IPS-15b (cell line): ENCODE measurements around the gene TRIM66.

Source experiments
- H3K27me3 ChIP-seq: one replicate; pipeline ENCODE4 v1.6.1; 2013; ENCODE audit warnings: low read length; ENCODE audit not compliant: control insufficient read depth, insufficient read depth
- H3K36me3 ChIP-seq: one replicate; pipeline ENCODE4 v1.6.1; 2013; ENCODE audit warnings: low read length; ENCODE audit not compliant: control insufficient read depth, insufficient read depth
- H3K4me1 ChIP-seq: one replicate; pipeline ENCODE4 v1.6.1; 2013; ENCODE audit warnings: mild to moderate bottlenecking, low read length; ENCODE audit not compliant: control insufficient read depth, insufficient read depth
- H3K4me3 ChIP-seq: one replicate; pipeline ENCODE4 v1.5.1; 2013; ENCODE audit warnings: low read depth, low read length
- H3K9ac ChIP-seq: one replicate; pipeline ENCODE4 v1.6.1; 2013; ENCODE audit warnings: low read depth, mild to moderate bottlenecking, low read length
- H3K9me3 ChIP-seq: one replicate; pipeline ENCODE4 v1.6.1; 2013; ENCODE audit warnings: mild to moderate bottlenecking, low read length; ENCODE audit not compliant: control insufficient read depth, insufficient read depth

The TRIM66 gene

GRCh38 chr11:8709777-8710176 is 27.3 kb upstream of the TRIM66 start:
- Histone ChIP-seq H3K36me3 (peaks cover 14% of the 10 kb centered on the region), H3K27me3 (no peaks in the 10 kb centered on the region), H3K9ac (no peak overlapping the region), H3K4me1 (peaks cover 2% of the 10 kb centered on the region), H3K9me3 (no peaks in the 10 kb centered on the region), H3K4me3 (no peak overlapping the region)

GRCh38 chr11:8709002-8709672 is 26.7 kb upstream of the TRIM66 start:
- Histone ChIP-seq H3K9ac (no peak overlapping the region), H3K27me3 (no peaks in the 10 kb centered on the region), H3K36me3 (peaks cover 14% of the 10 kb centered on the region), H3K9me3 (no peaks in the 10 kb centered on the region), H3K4me3 (no peak overlapping the region), H3K4me1 (peaks cover 2% of the 10 kb centered on the region)

GRCh38 chr11:8707541-8708191 is 25.2 kb upstream of the TRIM66 start:
- H3K9ac ChIP-seq: no peak overlapping the region
- H3K4me1 ChIP-seq: peaks cover 2% of the 10 kb centered on the region
- no peaks in the 10 kb centered on the region for H3K27me3 ChIP-seq
- H3K36me3 ChIP-seq: peaks cover 17% of the 10 kb centered on the region
- no peak overlapping the region for H3K4me3 ChIP-seq
- no peaks in the 10 kb centered on the region for H3K9me3 ChIP-seq

GRCh38 chr11:8706673-8707432 is 24.4 kb upstream of the TRIM66 start:
- Histone ChIP-seq H3K9me3 (no peaks in the 10 kb centered on the region), H3K36me3 (peaks cover 17% of the 10 kb centered on the region), H3K4me1 (peaks cover 4% of the 10 kb centered on the region), H3K4me3 (no peak overlapping the region), H3K27me3 (no peaks in the 10 kb centered on the region), H3K9ac (no peak overlapping the region)

- Histone ChIP-seq H3K27me3 (no peaks in the 10 kb centered on the region), H3K4me1 (peaks cover 13% of the 10 kb centered on the region), H3K9ac (no peak overlapping the region), H3K9me3 (no peaks in the 10 kb centered on the region), H3K36me3 (peaks cover 11% of the 10 kb centered on the region), H3K4me3 (no peak overlapping the region)
Measured at GRCh38 chr11:8705146-8705545, 22.7 kb upstream of the TRIM66 start.

GRCh38 chr11:8704136-8704535 is 21.7 kb upstream of the TRIM66 start:
- Histone ChIP-seq H3K9me3 (no peaks in the 10 kb centered on the region), H3K4me3 (no peak overlapping the region), H3K36me3 (peaks cover 11% of the 10 kb centered on the region), H3K9ac (no peak overlapping the region), H3K27me3 (no peaks in the 10 kb centered on the region), H3K4me1 (peaks cover 21% of the 10 kb centered on the region)

GRCh38 chr11:8702598-8702915 is 20.1 kb upstream of the TRIM66 start:
- H3K4me1 ChIP-seq: peaks cover 27% of the 10 kb centered on the region
- no peak overlapping the region for H3K4me3 ChIP-seq

GRCh38 chr11:8701891-8702597 is 19.6 kb upstream of the TRIM66 start:
- Histone ChIP-seq H3K9ac (no peak overlapping the region), H3K4me1 (peaks cover 27% of the 10 kb centered on the region), H3K9me3 (no peaks in the 10 kb centered on the region), H3K27me3 (no peaks in the 10 kb centered on the region), H3K36me3 (peaks cover 10% of the 10 kb centered on the region), H3K4me3 (no peak overlapping the region)

More at GRCh38 chr11:8702598-8702915, 20.1 kb upstream of the TRIM66 start:
- Histone ChIP-seq H3K9me3 (no peaks in the 10 kb centered on the region), H3K27me3 (no peaks in the 10 kb centered on the region), H3K36me3 (peaks cover 8% of the 10 kb centered on the region), H3K9ac (no peak overlapping the region)

- no peak overlapping the region for H3K4me3 ChIP-seq
Measured at GRCh38 chr11:8699903-8700302, 17.4 kb upstream of the TRIM66 start.

GRCh38 chr11:8698917-8699441 is 16.5 kb upstream of the TRIM66 start:
- Histone ChIP-seq H3K4me3 (peak overlapping the region; percentile 9), H3K9ac (peak overlapping the region; percentile 58), H3K9me3 (no peaks in the 10 kb centered on the region), H3K27me3 (no peaks in the 10 kb centered on the region), H3K4me1 (peaks cover 27% of the 10 kb centered on the region), H3K36me3 (peaks cover 6% of the 10 kb centered on the region)

More at GRCh38 chr11:8699903-8700302, 17.4 kb upstream of the TRIM66 start:
- H3K36me3 ChIP-seq: peaks cover 6% of the 10 kb centered on the region
- H3K4me1 ChIP-seq: peaks cover 27% of the 10 kb centered on the region
- H3K9me3 ChIP-seq: no peaks in the 10 kb centered on the region
- H3K27me3 ChIP-seq: no peaks in the 10 kb centered on the region
- peak overlapping the region; percentile 14 for H3K9ac ChIP-seq

- peaks cover 27% of the 10 kb centered on the region for H3K4me1 ChIP-seq
- H3K4me3 ChIP-seq: peak overlapping the region; percentile 9
- no peaks in the 10 kb centered on the region for H3K27me3 ChIP-seq
- peaks cover 6% of the 10 kb centered on the region for H3K36me3 ChIP-seq
- H3K9me3 ChIP-seq: no peaks in the 10 kb centered on the region
- H3K9ac ChIP-seq: no peak overlapping the region
Measured at GRCh38 chr11:8698379-8698851, 15.9 kb upstream of the TRIM66 start.
